ENCODE measurements around the gene HMX2. TPM values are rescaled to one million over a fixed set of nuclear protein-coding genes. Genes with fewer than 3 reads are reported as not detected.

Gene HMX2
- total RNA-seq, 1 experiment from 2014 or later = 2.7 TPM

GRCh38 chr10:123194056-123194455 lies 46.1 kb downstream of the HMX2 start:
- no peak for TF ChIP-seq REST (IDR thresholded peaks at IDR 0.05; ENCODE audit: insufficient read depth in 1 of 2, low read depth in 2 of 2, low read length in 1 of 2)
- no peak for TF ChIP-seq CTCF (IDR thresholded peaks at IDR 0.05)
- TF ChIP-seq SIN3A (IDR thresholded peaks at IDR 0.05; ENCODE audit: borderline replicate concordance, insufficient read depth, low read depth, low read length) = no peak
- no peak for TF ChIP-seq POLR2AphosphoS5 (IDR thresholded peaks at IDR 0.05; ENCODE audit: low read depth, low read length)
- TF ChIP-seq TCF7L2 (IDR thresholded peaks at IDR 0.05; ENCODE audit: low read depth, low read length) = no peak
- Histone ChIP-seq H3K4me3 (ENCODE audit: low read depth in 2 of 2, low read length in 2 of 2) (no peak overlapping the region), H3K27ac (ENCODE audit: low read length) (no peak overlapping the region), H3K9me3 (ENCODE audit: control insufficient read depth, insufficient read depth, low read depth, low read length) (no peaks in the 10 kb centered on the region), H3K27me3 (ENCODE audit: control insufficient read depth, insufficient read depth, low read length) (no peaks in the 10 kb centered on the region), H3K4me1 (ENCODE audit: control insufficient read depth, insufficient read depth, low read length) (no peaks in the 10 kb centered on the region), H3K36me3 (ENCODE audit: control insufficient read depth, insufficient read depth, low read length) (no peaks in the 10 kb centered on the region)
- ATAC-seq (no peak), DNase-seq (ENCODE audit: low read depth, low spot score) (no peak)
- in situ Hi-C loops (cut with HindIII; ENCODE audit: low pct_unique_long_range_greater_than_20kb, low sequenced_read_pairs) (no loop called here), intact Hi-C loops (cut with micrococcal nuclease; ENCODE audit: unreplicated experiment) (no loop called here)
- ChIA-PET POLR2A (no interaction called here), CTCF (no interaction called here)
- no TSS peak for BruUV-seq (replicated peaks)

Other genes with a start within 250 kb of the HMX2 start
- gene FAM24A, start 237.5 kb upstream of the HMX2 start, total RNA-seq (2021; ENCODE audit: unreplicated experiment) = not detected
- 21.7 TPM for gene C10orf88, start 193.9 kb upstream of the HMX2 start, total RNA-seq (2021; ENCODE audit: unreplicated experiment)
- gene PSTK, start 167.7 kb upstream of the HMX2 start, total RNA-seq (2021; ENCODE audit: unreplicated experiment) = 15.8 TPM
- 8.6 TPM for gene IKZF5, start 139.3 kb upstream of the HMX2 start, total RNA-seq (2021; ENCODE audit: unreplicated experiment)
- 19.2 TPM for gene ACADSB, start 139.1 kb upstream of the HMX2 start, total RNA-seq (2021; ENCODE audit: unreplicated experiment)
- 15.2 TPM for gene HMX3, start 12.2 kb upstream of the HMX2 start, total RNA-seq (2021; ENCODE audit: unreplicated experiment)
- 237 TPM for gene BUB3, start 6.3 kb downstream of the HMX2 start, total RNA-seq (2021; ENCODE audit: unreplicated experiment)

Data from Panc1 (cell line).